HepG2 (cell line): ENCODE measurements around the gene EHD1.

Source experiments
- SP2 ChIP-seq: sonication (generic); formaldehyde crosslinking; IDR thresholded peaks from 2 replicates; pipeline ENCODE4 v1.5.1; 2020; ENCODE audit warnings: mild to moderate bottlenecking, missing genetic modification reagents
- THYN1 ChIP-seq: sonication (generic); formaldehyde crosslinking; IDR thresholded peaks from 2 replicates; pipeline ENCODE4 v1.8.1; 2023; ENCODE audit warnings: low read depth, mild to moderate bottlenecking, moderate library complexity, missing genetic modification reagents, borderline replicate concordance
- TF ChIP-seq, protein P1 (sequence below): IDR thresholded peaks from 2 replicates; pipeline ENCODE4 v1.6.1; 2012; ENCODE audit warnings: low read length, improper control_type of control experiment

DNA sequence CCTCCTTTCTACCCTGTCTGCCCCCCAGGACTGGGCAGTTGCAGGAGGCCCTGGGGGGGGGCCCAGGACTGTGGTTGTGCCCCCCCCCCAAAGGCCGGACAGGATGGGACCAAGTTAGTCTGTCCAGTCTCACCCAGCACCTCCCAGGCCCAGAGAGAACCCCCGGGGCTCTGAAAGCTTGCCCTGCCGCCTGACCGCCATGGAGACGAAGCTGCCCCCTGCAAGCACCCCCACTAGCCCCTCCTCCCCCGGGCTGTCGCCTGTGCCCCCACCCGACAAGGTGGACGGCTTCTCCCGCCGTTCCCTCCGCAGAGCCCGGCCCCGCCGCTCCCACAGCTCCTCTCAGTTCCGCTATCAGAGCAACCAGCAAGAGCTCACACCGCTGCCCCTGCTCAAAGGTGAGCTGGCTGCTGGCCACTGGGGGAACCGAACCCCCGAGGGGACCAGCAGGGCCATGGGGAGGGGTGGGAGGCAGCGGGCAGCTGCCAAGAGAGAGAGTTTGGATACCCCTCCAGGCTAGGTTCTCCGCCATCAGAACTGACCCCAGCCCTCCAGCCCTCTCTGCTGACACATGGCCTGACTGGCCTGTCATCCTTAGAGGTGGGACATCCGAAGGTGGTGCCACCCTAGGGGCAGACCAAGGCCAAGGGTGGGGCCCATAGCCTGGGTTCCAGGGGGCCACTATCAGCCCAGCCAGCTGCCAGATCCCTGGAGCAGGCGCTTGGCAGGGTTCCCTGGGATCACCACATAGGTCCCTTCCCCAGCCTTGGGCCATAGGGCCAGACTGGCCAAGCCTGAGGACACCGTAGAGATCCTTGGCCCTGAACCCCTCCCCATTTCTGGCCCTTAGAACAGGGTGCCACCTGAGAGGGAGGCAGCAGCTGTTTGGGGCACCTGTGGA, 47.4 kb upstream of the EHD1 start:
- TF ChIP-seq THYN1 (CRISPR knock-in tag) (no peak), SP2 (no peak)
- TF ChIP-seq, protein P1, sequence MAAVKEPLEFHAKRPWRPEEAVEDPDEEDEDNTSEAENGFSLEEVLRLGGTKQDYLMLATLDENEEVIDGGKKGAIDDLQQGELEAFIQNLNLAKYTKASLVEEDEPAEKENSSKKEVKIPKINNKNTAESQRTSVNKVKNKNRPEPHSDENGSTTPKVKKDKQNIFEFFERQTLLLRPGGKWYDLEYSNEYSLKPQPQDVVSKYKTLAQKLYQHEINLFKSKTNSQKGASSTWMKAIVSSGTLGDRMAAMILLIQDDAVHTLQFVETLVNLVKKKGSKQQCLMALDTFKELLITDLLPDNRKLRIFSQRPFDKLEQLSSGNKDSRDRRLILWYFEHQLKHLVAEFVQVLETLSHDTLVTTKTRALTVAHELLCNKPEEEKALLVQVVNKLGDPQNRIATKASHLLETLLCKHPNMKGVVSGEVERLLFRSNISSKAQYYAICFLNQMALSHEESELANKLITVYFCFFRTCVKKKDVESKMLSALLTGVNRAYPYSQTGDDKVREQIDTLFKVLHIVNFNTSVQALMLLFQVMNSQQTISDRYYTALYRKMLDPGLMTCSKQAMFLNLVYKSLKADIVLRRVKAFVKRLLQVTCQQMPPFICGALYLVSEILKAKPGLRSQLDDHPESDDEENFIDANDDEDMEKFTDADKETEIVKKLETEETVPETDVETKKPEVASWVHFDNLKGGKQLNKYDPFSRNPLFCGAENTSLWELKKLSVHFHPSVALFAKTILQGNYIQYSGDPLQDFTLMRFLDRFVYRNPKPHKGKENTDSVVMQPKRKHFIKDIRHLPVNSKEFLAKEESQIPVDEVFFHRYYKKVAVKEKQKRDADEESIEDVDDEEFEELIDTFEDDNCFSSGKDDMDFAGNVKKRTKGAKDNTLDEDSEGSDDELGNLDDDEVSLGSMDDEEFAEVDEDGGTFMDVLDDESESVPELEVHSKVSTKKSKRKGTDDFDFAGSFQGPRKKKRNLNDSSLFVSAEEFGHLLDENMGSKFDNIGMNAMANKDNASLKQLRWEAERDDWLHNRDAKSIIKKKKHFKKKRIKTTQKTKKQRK: no peak
